ENCODE results near the gene FARSB.

Gene FARSB

GRCh38 chr2:222608081-222608480 lies 47.8 kb downstream of the FARSB start:
- ChIA-PET CTCF (interaction anchor here (0.7 to 1.5 kb wide), 3 partner anchors 226 to 584 kb away, joined by 3 to 4 read pairs (median 3); no protein-coding TSS in a partner anchor), POLR2A (no interaction called here)
- Histone ChIP-seq H3K9me3 (ENCODE audit: control insufficient read depth, insufficient read depth, low read depth, low read length) (no peaks in the 10 kb centered on the region), H3K36me3 (ENCODE audit: control insufficient read depth in 2 of 2, insufficient read depth in 1 of 2, low read length in 2 of 2) (peaks cover 11 to 60% of the 10 kb centered on the region in 2 experiments), H3K27ac (ENCODE audit: extremely low read depth, low read depth, low read length) (no peak overlapping the region), H3K4me1 (ENCODE audit: control insufficient read depth, insufficient read depth, low read length) (no peaks in the 10 kb centered on the region), H3K4me3 (ENCODE audit: low read depth, low read length) (no peak overlapping the region)
- TF ChIP-seq HIC1 (tag by site-specific recombination; IDR thresholded peaks at IDR 0.05), result no peak
- no peak for TF ChIP-seq YY1 (tag by site-specific recombination; IDR thresholded peaks at IDR 0.05)
- TF ChIP-seq, protein P1, sequence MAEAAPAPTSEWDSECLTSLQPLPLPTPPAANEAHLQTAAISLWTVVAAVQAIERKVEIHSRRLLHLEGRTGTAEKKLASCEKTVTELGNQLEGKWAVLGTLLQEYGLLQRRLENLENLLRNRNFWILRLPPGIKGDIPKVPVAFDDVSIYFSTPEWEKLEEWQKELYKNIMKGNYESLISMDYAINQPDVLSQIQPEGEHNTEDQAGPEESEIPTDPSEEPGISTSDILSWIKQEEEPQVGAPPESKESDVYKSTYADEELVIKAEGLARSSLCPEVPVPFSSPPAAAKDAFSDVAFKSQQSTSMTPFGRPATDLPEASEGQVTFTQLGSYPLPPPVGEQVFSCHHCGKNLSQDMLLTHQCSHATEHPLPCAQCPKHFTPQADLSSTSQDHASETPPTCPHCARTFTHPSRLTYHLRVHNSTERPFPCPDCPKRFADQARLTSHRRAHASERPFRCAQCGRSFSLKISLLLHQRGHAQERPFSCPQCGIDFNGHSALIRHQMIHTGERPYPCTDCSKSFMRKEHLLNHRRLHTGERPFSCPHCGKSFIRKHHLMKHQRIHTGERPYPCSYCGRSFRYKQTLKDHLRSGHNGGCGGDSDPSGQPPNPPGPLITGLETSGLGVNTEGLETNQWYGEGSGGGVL (tag by site-specific recombination; IDR thresholded peaks at IDR 0.05), result no peak
- TF ChIP-seq ZNF214 (tag by site-specific recombination; IDR thresholded peaks at IDR 0.05; ENCODE audit: borderline replicate concordance), result no peak
- TF ChIP-seq ZNF138 (tag by site-specific recombination; IDR thresholded peaks at IDR 0.05; ENCODE audit: borderline replicate concordance), result no peak
- no peak for TF ChIP-seq SALL2 (tag by site-specific recombination; IDR thresholded peaks at IDR 0.05; ENCODE audit: borderline replicate concordance)
- TF ChIP-seq PRDM1 (tag by site-specific recombination; IDR thresholded peaks at IDR 0.05), result no peak
- TF ChIP-seq ZNF335 (tag by site-specific recombination; conservative IDR thresholded peaks at IDR 0.05), result no peak
- no peak for TF ChIP-seq ZBTB1 (tag by site-specific recombination; IDR thresholded peaks at IDR 0.05)
- TF ChIP-seq ZIC2 (tag by site-specific recombination; IDR thresholded peaks at IDR 0.05), result no peak
- no peak for TF ChIP-seq KLF8 (tag by site-specific recombination; IDR thresholded peaks at IDR 0.05)
- no peak for TF ChIP-seq TCF7L2 (IDR thresholded peaks at IDR 0.05; ENCODE audit: borderline replicate concordance, low read depth, low read length)
- TF ChIP-seq BCL11A (tag by site-specific recombination; IDR thresholded peaks at IDR 0.05; ENCODE audit: low read depth), result no peak

- TF ChIP-seq BCL11B (tag by site-specific recombination; IDR thresholded peaks at IDR 0.05; ENCODE audit: low read depth), result no peak
- CTCF ChIA-PET, result interaction anchor here (1.0 kb wide), 1 partner anchor 582 kb away, joined by 3 read pairs; no protein-coding TSS in a partner anchor
- H3K36me3 ChIP-seq (ENCODE audit: control insufficient read depth in 2 of 2, insufficient read depth in 1 of 2, low read length in 2 of 2), result peaks cover 3 to 46% of the 10 kb centered on the region in 2 experiments; a peak in 2 of 3 replicates
- H3K9me3 ChIP-seq (ENCODE audit: control insufficient read depth, insufficient read depth, low read depth, low read length), result no peaks in the 10 kb centered on the region
- POLR2A ChIA-PET, result no interaction called here
- no peak overlapping the region for H3K4me3 ChIP-seq (ENCODE audit: low read depth, low read length)
- no peak overlapping the region for H3K27ac ChIP-seq (ENCODE audit: extremely low read depth, low read depth, low read length)
- no peaks in the 10 kb centered on the region for H3K4me1 ChIP-seq (ENCODE audit: control insufficient read depth, insufficient read depth, low read length)
Measured at GRCh38 chr2:222606306-222606705, 49.6 kb downstream of the FARSB start.

DNA sequence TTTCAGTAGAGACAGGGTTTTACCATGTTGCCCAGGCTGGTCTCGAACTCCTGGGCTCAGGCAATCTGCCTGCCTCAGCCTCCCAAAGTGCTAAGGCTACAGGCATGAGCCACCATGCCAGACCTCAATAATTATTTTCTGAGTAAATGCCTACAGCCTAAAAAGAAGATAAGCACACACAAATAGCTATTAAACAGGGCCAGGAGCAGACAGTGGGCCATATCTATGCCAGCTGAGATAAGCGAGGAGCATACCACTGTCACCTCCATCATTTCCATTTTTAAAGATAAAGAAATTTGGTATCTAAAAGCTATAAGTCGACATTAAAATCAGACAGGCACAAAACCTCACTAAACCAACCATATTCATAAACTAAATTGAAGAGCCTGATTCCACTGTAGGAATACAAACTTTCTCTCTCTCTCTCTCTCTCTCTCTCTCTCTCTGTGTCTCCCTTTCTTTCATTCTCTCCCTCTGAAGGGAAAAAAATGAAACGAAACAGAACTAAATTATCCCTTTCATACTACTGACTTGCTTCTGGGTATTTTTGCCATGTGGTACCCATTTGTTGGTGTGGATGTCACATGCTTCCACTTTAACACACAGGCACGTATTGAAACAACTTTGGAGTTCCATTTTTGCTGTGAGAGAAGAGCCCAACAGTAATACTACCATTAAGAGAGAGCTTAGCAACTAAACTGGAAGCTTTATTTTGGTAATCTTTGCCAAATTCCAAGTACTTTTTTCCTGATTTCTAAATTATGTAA lies 51.0 kb downstream of the FARSB start:
- no peaks in the 10 kb centered on the region for H3K4me1 ChIP-seq (ENCODE audit: control insufficient read depth, insufficient read depth, low read length)
- H3K36me3 ChIP-seq (ENCODE audit: control insufficient read depth in 2 of 2, insufficient read depth in 1 of 2, low read length in 2 of 2), result peaks cover 3 to 47% of the 10 kb centered on the region in 2 experiments; a peak in 2 of 3 replicates
- ChIA-PET POLR2A (no interaction called here), CTCF (interaction anchor here (0.5 to 1.5 kb wide), 5 partner anchors 40 to 552 kb away, joined by 3 to 4 read pairs (median 4); no protein-coding TSS in a partner anchor)
- H3K27ac ChIP-seq (ENCODE audit: extremely low read depth, low read depth, low read length), result no peak overlapping the region
- H3K4me3 ChIP-seq (ENCODE audit: low read depth, low read length), result no peak overlapping the region
- H3K9me3 ChIP-seq (ENCODE audit: control insufficient read depth, insufficient read depth, low read depth, low read length), result no peaks in the 10 kb centered on the region
- TF ChIP-seq ZNF350 (tag by site-specific recombination; IDR thresholded peaks at IDR 0.05), result no peak
- TF ChIP-seq, protein P2, sequence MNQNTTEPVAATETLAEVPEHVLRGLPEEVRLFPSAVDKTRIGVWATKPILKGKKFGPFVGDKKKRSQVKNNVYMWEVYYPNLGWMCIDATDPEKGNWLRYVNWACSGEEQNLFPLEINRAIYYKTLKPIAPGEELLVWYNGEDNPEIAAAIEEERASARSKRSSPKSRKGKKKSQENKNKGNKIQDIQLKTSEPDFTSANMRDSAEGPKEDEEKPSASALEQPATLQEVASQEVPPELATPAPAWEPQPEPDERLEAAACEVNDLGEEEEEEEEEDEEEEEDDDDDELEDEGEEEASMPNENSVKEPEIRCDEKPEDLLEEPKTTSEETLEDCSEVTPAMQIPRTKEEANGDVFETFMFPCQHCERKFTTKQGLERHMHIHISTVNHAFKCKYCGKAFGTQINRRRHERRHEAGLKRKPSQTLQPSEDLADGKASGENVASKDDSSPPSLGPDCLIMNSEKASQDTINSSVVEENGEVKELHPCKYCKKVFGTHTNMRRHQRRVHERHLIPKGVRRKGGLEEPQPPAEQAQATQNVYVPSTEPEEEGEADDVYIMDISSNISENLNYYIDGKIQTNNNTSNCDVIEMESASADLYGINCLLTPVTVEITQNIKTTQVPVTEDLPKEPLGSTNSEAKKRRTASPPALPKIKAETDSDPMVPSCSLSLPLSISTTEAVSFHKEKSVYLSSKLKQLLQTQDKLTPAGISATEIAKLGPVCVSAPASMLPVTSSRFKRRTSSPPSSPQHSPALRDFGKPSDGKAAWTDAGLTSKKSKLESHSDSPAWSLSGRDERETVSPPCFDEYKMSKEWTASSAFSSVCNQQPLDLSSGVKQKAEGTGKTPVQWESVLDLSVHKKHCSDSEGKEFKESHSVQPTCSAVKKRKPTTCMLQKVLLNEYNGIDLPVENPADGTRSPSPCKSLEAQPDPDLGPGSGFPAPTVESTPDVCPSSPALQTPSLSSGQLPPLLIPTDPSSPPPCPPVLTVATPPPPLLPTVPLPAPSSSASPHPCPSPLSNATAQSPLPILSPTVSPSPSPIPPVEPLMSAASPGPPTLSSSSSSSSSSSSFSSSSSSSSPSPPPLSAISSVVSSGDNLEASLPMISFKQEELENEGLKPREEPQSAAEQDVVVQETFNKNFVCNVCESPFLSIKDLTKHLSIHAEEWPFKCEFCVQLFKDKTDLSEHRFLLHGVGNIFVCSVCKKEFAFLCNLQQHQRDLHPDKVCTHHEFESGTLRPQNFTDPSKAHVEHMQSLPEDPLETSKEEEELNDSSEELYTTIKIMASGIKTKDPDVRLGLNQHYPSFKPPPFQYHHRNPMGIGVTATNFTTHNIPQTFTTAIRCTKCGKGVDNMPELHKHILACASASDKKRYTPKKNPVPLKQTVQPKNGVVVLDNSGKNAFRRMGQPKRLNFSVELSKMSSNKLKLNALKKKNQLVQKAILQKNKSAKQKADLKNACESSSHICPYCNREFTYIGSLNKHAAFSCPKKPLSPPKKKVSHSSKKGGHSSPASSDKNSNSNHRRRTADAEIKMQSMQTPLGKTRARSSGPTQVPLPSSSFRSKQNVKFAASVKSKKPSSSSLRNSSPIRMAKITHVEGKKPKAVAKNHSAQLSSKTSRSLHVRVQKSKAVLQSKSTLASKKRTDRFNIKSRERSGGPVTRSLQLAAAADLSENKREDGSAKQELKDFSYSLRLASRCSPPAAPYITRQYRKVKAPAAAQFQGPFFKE (tag by site-specific recombination; IDR thresholded peaks at IDR 0.05; ENCODE audit: borderline replicate concordance), result no peak
- TF ChIP-seq ZNF596 (tag by site-specific recombination; IDR thresholded peaks at IDR 0.05), result peak; percentile 76
- TF ChIP-seq ZNF48 (tag by site-specific recombination; IDR thresholded peaks at IDR 0.05), result no peak
- no peak for TF ChIP-seq ZBTB1 (tag by site-specific recombination; IDR thresholded peaks at IDR 0.05)

All from HEK293 (cell line).